Activated naive CD8-positive, alpha-beta T cell treated with anti-CD3 and anti-CD28 coated beads, Interleukin-2, amount 10 ng/mL, durations not matched to agents 7 days and 5 days (primary cell): Measurements from ENCODE around the gene STX11. TPM values are rescaled to one million over a fixed set of nuclear protein-coding genes. Genes with fewer than 3 reads are reported as not detected.

Experiments used
- ATAC-seq: fragments of 150-1000 bp; cut with Tn5 transposase; one replicate; pipeline ENCODE4 v1.10.0; 2021; ENCODE audit warnings: low read depth, moderate library complexity
- POLR2A ChIA-PET: fragments of 350-600 bp; sonication (Branson Sonifier 250); formaldehyde crosslinking; loops from one replicate; lab custom pipeline; 2021; ENCODE audit warnings: antibody characterized with exemption; lab: Charles Lee
- DNase-seq: peaks from one replicate; pipeline ENCODE4 v3.0.0; 2021
- H3K27ac Mint-ChIP-seq: one replicate; pipeline ENCODE4 v1.8.0; 2022; ENCODE audit warnings: mild to moderate bottlenecking, mixed read lengths
- H3K27me3 Mint-ChIP-seq: one replicate; pipeline ENCODE4 v1.8.0; 2022; ENCODE audit warnings: mild to moderate bottlenecking, moderate library complexity, mixed read lengths
- H3K36me3 Mint-ChIP-seq: one replicate; pipeline ENCODE4 v1.8.0; 2021; ENCODE audit warnings: mild to moderate bottlenecking, mixed read lengths
- H3K4me1 Mint-ChIP-seq: one replicate; pipeline ENCODE4 v1.8.0; 2021; ENCODE audit warnings: mixed read lengths
- H3K4me3 Mint-ChIP-seq: one replicate; pipeline ENCODE4 v1.8.0; 2022; ENCODE audit warnings: mild to moderate bottlenecking, moderate library complexity, mixed read lengths
- H3K9me3 Mint-ChIP-seq: one replicate; pipeline ENCODE4 v1.8.0; 2021; ENCODE audit warnings: mixed read lengths
- total RNA-seq, 2 experiments: library from RNA; stranded (reverse); gene quantifications; one replicate each; pipeline ENCODE4 v1.2.3, GENCODE V29; 2021

Gene STX11
- total RNA-seq, 2 experiments from 2014 or later, result 11.1 to 11.2 TPM

DNA sequence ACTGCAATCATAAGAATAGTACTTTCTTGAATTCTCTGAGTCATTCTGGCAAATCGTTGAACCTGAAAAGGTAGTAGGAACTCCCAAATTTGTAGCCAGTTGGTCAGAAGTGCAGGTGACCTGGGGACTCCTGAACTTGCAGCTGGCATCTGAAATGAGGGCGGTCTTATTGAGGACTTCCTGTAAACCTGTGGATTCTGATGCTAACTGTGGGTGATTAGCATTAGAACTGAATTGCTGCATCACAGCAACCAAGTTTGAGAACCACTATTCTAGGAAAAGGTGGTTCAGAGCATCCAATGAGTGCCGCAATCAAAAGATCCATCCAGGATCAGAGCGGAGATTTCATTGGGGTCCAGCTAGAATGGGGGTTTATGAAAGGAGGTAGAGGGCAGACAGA lies 84.6 kb downstream of the STX11 start:
- H3K4me3 Mint-ChIP-seq, result no peak overlapping the region
- DNase-seq, result no peak
- H3K9me3 Mint-ChIP-seq, result no peaks in the 10 kb centered on the region
- no peak overlapping the region for H3K27ac Mint-ChIP-seq
- POLR2A ChIA-PET, result no interaction called here
- ATAC-seq, result no peak
- H3K27me3 Mint-ChIP-seq, result peaks cover 2% of the 10 kb centered on the region
- H3K4me1 Mint-ChIP-seq, result no peaks in the 10 kb centered on the region
- H3K36me3 Mint-ChIP-seq, result no peaks in the 10 kb centered on the region

Other genes starting within 250 kb of the STX11 start
- gene PLAGL1, start 142.3 kb upstream of the STX11 start, total RNA-seq, result 10 to 100 TPM; 10.9 to 11.3 TPM
- 100 to 1,000 TPM; 127 to 133 TPM for gene SF3B5, start 54.9 kb upstream of the STX11 start, total RNA-seq
- 100 to 1,000 TPM; 179 to 199 TPM for gene UTRN, start 134.8 kb downstream of the STX11 start, total RNA-seq